OCI-LY7 (cell line): ENCODE results near the gene KCNT1.

Experiments used
- CTCF ChIP-seq: fragments of 200-600 bp; sonication (generic); conservative IDR thresholded peaks from 2 replicates; pipeline ENCODE4 v1.5.1; 2014; ENCODE audit warnings: mild to moderate bottlenecking, antibody characterized with exemption, low read length, moderate library complexity, mixed read lengths
- EZH2phosphoT487 ChIP-seq: fragments of 200-600 bp; sonication (generic); IDR thresholded peaks from 2 replicates; pipeline ENCODE4 v1.6.1; 2018; ENCODE audit warnings: low read depth, borderline replicate concordance, mild to moderate bottlenecking, mixed run types, antibody characterized with exemption, low read length, moderate library complexity, mixed read lengths

- TF ChIP-seq CTCF (no peak), EZH2phosphoT487 (no peak)
These were observed 35.2 kb upstream of the KCNT1 start for GRCh38 chr9:135666534-135667462.
